Activated B cell treated with CpG ODN at 0.5 μM for 24 hours (primary cell): ENCODE results near the gene STEAP3. TPM values are rescaled to one million over a fixed set of nuclear protein-coding genes. Genes with fewer than 3 reads are reported as not detected.

Experiments
- ATAC-seq: fragments of 200-7000 bp; cut with Tn5 transposase; one replicate; pipeline ENCODE4 v1.10.0; 2021; ENCODE audit warnings: low read depth, mild to moderate bottlenecking, moderate library complexity
- CTCF ChIA-PET: fragments of 350-600 bp; sonication (Branson Sonifier 250); formaldehyde crosslinking; loops from one replicate; lab custom pipeline; 2021; ENCODE audit warnings: antibody characterized with exemption; lab: Charles Lee
- POLR2A ChIA-PET: fragments of 350-600 bp; sonication (Branson Sonifier 250); formaldehyde crosslinking; loops from one replicate; lab custom pipeline; 2021; ENCODE audit warnings: antibody characterized with exemption; lab: Charles Lee
- DNase-seq: peaks from one replicate; pipeline ENCODE4 v3.0.0; 2022
- H3K27ac Mint-ChIP-seq: one replicate; pipeline ENCODE4 v1.8.0; 2020; ENCODE audit warnings: mixed read lengths
- H3K27me3 Mint-ChIP-seq: one replicate; pipeline ENCODE4 v1.8.0; 2021; ENCODE audit warnings: mixed read lengths
- H3K36me3 Mint-ChIP-seq: one replicate; pipeline ENCODE4 v1.8.0; 2021; ENCODE audit warnings: low read depth, mixed read lengths
- H3K4me1 Mint-ChIP-seq: one replicate; pipeline ENCODE4 v1.8.0; 2021; ENCODE audit warnings: mixed read lengths
- H3K4me3 Mint-ChIP-seq: one replicate; pipeline ENCODE4 v1.8.0; 2020; ENCODE audit warnings: mild to moderate bottlenecking, mixed read lengths
- H3K9me3 Mint-ChIP-seq: one replicate; pipeline ENCODE4 v1.8.0; 2020; ENCODE audit warnings: mixed read lengths
- CTCF ChIP-seq: fragments of 200-600 bp; IDR thresholded peaks from one replicate; pipeline ENCODE4 v1.8.0; 2022; ENCODE audit warnings: antibody characterized with exemption, mild to moderate bottlenecking
- intact Hi-C: fragments of 100-400 bp; cut with micrococcal nuclease; formaldehyde crosslinking; loops from one replicate; pipeline ENCODE4 v1.15.1; 2024
- total RNA-seq: library from RNA; stranded (reverse); gene quantifications from 2 replicates; pipeline ENCODE4 v1.2.3, GENCODE V29; 2022

The STEAP3 gene
- total RNA-seq, 1 donor from 2014 or later = 1.1 TPM

- no peaks in the 10 kb centered on the region for H3K9me3 Mint-ChIP-seq
These were observed 46.3 kb upstream of the STEAP3 start for GRCh38 chr2:119177171-119177837.

GRCh38 chr2:119177838-119178190 lies 45.8 kb upstream of the STEAP3 start:
- Mint-ChIP-seq H3K4me1 (no peaks in the 10 kb centered on the region), H3K27ac (no peak overlapping the region)
- CTCF ChIA-PET = no interaction called here

More at GRCh38 chr2:119177171-119177837, 46.3 kb upstream of the STEAP3 start:
- H3K27me3 Mint-ChIP-seq = peaks cover 4% of the 10 kb centered on the region
- ChIA-PET CTCF (no interaction called here), POLR2A (no interaction called here)
- no peaks in the 10 kb centered on the region for H3K36me3 Mint-ChIP-seq
- no peak for ATAC-seq
- H3K4me3 Mint-ChIP-seq = no peak overlapping the region
- no peak overlapping the region for H3K27ac Mint-ChIP-seq
- TF ChIP-seq CTCF = no peak
- intact Hi-C loops = no loop called here
- H3K4me1 Mint-ChIP-seq = no peaks in the 10 kb centered on the region
- DNase-seq = no peak

GRCh38 chr2:119178776-119179175 lies 44.9 kb upstream of the STEAP3 start:
- intact Hi-C loops = no loop called here
- no peaks in the 10 kb centered on the region for H3K4me1 Mint-ChIP-seq
- no peak overlapping the region for H3K4me3 Mint-ChIP-seq
- H3K36me3 Mint-ChIP-seq = no peaks in the 10 kb centered on the region
- ATAC-seq (no peak), DNase-seq (no peak)
- TF ChIP-seq CTCF = no peak
- POLR2A ChIA-PET = no interaction called here
- CTCF ChIA-PET = no interaction called here
- no peak overlapping the region for H3K27ac Mint-ChIP-seq
- peaks cover 4% of the 10 kb centered on the region for H3K27me3 Mint-ChIP-seq
- H3K9me3 Mint-ChIP-seq = no peaks in the 10 kb centered on the region

More at GRCh38 chr2:119177838-119178190, 45.8 kb upstream of the STEAP3 start:
- POLR2A ChIA-PET = no interaction called here
- Mint-ChIP-seq H3K9me3 (no peaks in the 10 kb centered on the region), H3K27me3 (peaks cover 4% of the 10 kb centered on the region), H3K36me3 (no peaks in the 10 kb centered on the region), H3K4me3 (no peak overlapping the region)
- no peak for TF ChIP-seq CTCF
- DNase-seq (no peak), ATAC-seq (no peak)
- intact Hi-C loops = no loop called here

- no peak overlapping the region for H3K4me3 Mint-ChIP-seq
- H3K9me3 Mint-ChIP-seq = no peaks in the 10 kb centered on the region
- TF ChIP-seq CTCF = no peak
- H3K36me3 Mint-ChIP-seq = no peaks in the 10 kb centered on the region
- DNase-seq (no peak), ATAC-seq (no peak)
- H3K4me1 Mint-ChIP-seq = no peaks in the 10 kb centered on the region
- intact Hi-C loops = no loop called here
- ChIA-PET POLR2A (no interaction called here), CTCF (no interaction called here)
- peaks cover 4% of the 10 kb centered on the region for H3K27me3 Mint-ChIP-seq
- H3K27ac Mint-ChIP-seq = no peak overlapping the region
These were observed 44.4 kb upstream of the STEAP3 start for GRCh38 chr2:119179202-119179601.

GRCh38 chr2:119179991-119180390 lies 43.6 kb upstream of the STEAP3 start:
- Mint-ChIP-seq H3K9me3 (no peaks in the 10 kb centered on the region), H3K36me3 (no peaks in the 10 kb centered on the region), H3K27me3 (no peaks in the 10 kb centered on the region), H3K4me1 (no peaks in the 10 kb centered on the region), H3K4me3 (no peak overlapping the region), H3K27ac (no peak overlapping the region)
- POLR2A ChIA-PET = no interaction called here
- DNase-seq = no peak
- ATAC-seq = no peak
- CTCF ChIA-PET = no interaction called here
- no peak for TF ChIP-seq CTCF
- intact Hi-C loops = no loop called here
